HG03378 (cell line): ENCODE measurements around the gene RAB5B.
A peak's percentile ranks its signal among the peaks of the same experiment; 100 is the strongest.
"Not testable (repeated sequence)": the region's sequence is repeated elsewhere in the genome, so short reads cannot be mapped to it uniquely, and the experiment has no call there.

Experiments
- ATAC-seq: cut with Tn5 transposase; IDR thresholded peaks from one replicate; pipeline ENCODE4 v1.9.1; 2021; ENCODE audit warnings: mild to moderate bottlenecking, moderate library complexity; ENCODE audit not compliant: unreplicated experiment

Gene RAB5B

DNA sequence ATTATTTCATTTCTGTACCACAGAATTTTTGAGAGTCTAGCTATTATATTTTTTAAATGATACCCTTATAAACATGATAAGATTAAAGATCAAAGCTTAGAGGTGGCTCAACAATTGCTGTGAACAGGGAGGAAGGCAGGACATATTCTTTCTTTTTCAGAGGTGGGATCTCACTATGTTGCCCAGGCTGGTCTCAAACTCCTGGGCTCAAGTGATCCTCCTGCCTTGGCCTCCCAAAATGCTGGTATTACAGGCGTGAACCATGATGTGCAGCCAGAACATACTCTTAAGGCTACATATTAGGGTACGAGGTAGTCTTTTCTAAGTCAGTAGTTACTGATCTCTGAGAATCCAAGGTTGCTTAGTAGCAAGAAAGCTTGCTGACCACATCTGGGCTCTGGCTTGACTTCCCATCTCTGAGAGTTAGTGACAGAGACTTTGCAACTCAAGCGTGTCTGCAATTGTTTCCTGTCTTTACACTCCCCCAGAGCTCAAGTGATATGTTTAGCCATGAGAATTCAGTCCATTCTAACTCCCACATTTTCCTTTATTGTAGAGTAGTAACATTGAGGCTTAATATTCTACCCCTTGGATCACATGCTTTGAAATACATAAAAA, 8.6 kb downstream of the RAB5B start:
- peak; percentile 83 for ATAC-seq

GRCh38 chr12:55983232-55983842, 9.5 kb downstream of the RAB5B start:
- no peak for ATAC-seq

DNA sequence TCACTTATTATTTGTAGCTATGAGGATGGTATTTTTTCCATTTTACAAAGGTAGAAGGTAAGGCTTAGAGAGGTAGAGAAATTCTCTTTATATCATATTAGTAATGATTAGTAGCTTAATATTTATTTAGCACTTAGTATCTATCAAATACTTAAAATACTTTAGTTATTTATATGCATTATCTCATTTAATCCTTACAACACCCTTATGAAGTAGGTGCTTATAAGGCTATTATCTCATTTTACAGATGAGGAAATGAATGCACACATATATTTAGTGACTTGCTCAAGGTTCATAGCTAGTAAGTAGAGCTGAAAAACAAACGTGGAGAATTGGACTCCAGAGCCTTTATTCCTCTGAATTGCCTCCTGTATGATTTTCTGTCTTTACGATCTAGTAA, 11.0 kb downstream of the RAB5B start:
- ATAC-seq, result no peak

- no peak for ATAC-seq
Measured at GRCh38 chr12:55985341-55985740, 11.5 kb downstream of the RAB5B start.

- ATAC-seq, result not testable (repeated sequence)
Measured at GRCh38 chr12:55985976-55986375, 12.1 kb downstream of the RAB5B start.

GRCh38 chr12:55991110-55991509, 17.2 kb downstream of the RAB5B start:
- no peak for ATAC-seq

DNA sequence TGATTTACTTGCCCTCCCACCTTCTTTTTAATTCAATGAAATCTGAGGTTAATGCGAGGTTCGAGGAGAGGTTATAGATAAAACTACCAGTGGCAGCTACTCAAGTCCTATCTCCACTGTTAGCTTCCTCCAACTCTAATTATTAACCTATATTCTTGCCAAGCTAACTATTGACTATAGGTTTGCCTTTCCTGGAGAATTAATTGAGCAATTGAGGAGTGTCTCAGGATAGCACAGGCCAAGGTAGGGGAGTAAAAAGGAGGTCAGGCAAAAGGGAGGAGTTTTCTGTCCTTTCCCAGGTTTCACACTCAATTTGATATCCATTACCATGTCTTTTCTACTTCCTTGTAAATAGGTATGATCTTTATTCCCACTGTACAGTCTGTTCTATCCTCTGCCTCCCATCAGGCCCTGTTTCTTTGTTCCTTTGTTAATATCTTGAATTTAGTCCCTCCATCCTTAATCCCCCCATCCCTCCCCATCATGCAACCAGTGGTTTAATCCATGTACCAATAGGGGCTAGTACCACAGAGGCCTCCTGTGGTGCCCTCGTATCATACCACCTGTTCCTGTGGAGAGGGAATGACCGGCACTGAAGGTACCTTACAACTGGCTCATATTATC, 19.5 kb downstream of the RAB5B start:
- no peak for ATAC-seq

GRCh38 chr12:55995366-55995765, 21.5 kb downstream of the RAB5B start:
- ATAC-seq, result no peak

GRCh38 chr12:55996201-55996714, 22.4 kb downstream of the RAB5B start:
- ATAC-seq, result no peak

DNA sequence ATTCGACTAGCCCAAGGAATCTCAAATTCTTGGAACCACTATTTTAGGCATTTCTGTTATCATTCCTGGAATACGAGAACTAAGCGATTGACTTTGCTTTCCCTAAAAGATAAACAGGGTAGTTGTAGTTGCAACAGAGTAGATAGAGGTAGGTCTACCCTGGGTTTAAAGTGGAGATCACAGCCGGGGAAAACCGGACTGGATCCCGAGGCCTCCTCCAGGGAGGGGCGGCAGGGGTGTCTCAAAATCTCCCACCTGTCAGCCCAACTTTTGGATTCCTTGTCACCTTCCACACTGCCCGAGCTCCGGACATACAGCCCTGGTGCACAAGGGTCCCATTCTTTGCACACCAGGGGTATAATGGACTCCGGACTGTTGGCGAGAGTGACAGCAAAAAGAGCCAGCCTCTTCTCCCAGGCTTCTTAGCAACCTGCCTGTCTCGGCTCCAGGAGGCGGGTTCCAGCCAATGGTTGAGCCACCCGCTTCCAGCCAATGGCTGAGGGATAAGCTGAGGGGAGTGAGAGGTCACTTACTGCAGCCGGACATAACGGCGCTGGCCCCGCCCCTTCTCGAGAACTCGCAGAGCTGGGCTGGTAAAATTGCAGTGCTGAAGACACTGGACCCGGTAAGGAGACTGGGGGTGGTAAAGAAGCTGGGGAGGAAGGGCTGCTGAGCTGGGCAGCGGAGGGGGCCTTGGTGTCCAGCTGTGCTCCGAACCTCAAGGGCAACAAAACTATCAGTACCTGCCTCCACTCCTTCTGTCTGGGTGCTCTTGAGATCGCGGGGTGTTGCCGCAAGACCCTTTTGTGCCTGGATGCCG, 23.0 kb downstream of the RAB5B start, which contains the start of gene SUOX:
Gene SUOX, plus strand, starts transcription at position 562 of the 820 bp plus-strand sequence. CDS start 4,946 bp downstream, outside the sequence.
- ATAC-seq, result peak; percentile 98

DNA sequence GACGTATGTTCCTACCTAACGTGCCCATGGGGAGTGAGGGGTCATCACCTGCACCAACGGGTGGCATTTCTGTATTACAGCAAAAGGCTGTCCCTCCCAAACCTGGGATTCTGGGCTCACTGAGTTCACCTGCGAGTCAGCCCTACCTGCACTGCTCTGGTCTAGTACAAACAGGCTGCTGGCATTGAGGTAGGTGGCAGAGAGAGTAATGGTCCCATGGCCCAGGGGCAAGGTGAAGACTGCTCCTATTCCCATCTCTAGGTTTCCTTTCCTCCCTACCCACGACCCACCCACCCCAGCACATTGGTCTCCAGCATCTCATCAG, 23.6 kb downstream of the RAB5B start:
- no peak for ATAC-seq

- ATAC-seq, result not testable (repeated sequence)
Measured at GRCh38 chr12:55999522-55999921, 25.6 kb downstream of the RAB5B start.

GRCh38 chr12:55999999-56000540, 26.2 kb downstream of the RAB5B start:
- not testable (repeated sequence) for ATAC-seq

DNA sequence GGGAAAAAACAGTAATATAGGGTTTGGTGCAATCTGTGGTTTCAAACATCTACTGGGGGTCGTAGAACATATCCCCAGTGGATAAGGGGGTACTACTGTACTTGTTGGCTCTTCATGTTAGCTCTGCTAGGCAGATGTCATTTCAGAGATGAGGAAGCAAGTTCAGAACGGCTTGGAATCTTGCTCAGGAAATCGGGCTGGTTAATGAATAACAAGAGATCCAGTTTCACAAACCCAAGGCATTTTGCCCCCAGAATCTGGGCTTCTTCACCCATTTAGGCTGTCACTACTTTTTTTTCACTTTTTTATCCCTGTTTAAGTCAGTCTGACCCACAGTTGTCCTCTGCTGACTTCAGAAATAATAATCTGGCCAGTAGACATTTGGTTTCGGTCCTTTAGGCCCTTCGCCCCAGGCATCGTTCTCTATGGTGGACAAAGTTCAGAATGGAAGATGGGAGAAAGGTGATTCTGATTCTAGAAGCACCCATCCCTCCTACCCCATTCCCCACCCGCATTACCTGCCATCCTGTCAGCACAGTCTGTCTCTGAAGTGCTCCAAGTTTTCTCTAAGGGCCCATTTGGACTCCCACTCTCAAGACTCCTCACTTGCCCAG, 27.7 kb downstream of the RAB5B start:
- no peak for ATAC-seq

DNA sequence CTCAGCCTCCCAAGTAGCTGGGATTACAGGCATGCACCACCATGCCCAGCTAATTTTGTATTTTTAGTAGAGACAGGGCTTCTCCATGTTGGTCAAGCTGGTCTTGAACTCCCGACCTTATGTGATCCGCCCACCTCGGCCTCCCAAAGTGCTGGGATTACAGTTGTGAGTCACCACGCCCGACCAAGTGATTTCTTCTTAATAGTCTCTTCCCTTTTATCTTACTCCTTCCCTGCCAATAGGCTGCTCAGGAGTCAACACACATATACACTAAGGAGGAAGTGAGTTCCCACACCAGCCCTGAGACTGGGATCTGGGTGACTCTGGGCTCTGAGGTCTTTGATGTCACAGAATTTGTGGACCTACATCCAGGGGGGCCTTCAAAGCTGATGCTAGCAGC, 29.5 kb downstream of the RAB5B start:
- ATAC-seq, result not testable (repeated sequence)

- ATAC-seq, result no peak
Measured at GRCh38 chr12:56004211-56004610, 30.3 kb downstream of the RAB5B start.

DNA sequence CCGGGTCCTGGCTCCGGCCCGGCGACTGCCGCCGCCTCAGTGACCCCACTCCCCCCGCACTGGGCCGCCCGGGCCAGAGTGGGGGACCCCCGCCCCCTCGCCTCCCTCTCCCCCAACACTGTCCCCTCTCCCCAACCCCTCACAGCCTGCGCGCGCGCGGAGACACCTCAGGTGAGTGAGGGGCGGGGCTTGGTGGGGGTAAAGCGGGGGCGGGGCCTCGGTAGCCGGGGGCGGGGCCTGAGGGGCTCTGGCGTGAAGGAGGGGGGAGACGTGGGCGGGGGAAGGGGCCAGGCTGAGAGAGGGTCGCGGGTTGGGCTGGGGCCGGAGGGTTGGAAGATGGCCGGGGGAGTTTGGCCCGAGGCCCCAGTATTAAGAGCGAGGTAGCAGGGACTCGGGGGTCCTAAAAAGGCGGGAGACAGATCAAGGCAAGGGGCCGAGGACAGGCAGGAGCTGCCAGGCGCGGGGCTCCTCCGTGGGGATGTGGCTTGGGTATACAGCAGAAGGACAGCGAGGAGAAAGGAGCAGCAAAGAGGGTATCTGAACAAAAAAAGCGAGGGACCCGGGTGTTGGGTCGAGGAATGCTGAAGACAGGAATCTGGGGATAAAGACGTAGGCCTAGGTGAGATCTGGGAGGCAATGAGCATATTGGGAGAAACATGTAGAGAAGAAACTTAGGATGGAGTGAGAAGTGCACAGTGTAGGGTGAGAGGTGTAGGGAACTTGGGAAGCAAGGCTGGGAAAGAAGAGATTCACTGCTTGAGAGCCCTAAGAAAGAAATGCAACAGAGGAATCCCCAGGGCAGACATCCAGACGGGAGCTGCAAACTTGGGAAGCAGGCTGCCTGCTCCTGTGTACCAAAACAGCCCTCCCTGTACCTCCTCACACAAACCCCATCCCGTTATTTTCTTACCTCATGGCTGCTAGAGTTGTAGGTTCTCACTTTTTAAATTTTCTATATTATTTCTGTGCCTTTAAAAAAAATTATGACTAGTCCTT, 34.0 kb downstream of the RAB5B start:
- ATAC-seq, result no peak

- ATAC-seq, result no peak
Measured at GRCh38 chr12:56010111-56010570, 36.3 kb downstream of the RAB5B start.

GRCh38 chr12:56011509-56012090, 37.7 kb downstream of the RAB5B start:
- ATAC-seq, result no peak
